VCaP (cell line): Measurements from ENCODE around the gene POC1B.

Experiments
- H3K27ac ChIP-seq: fragments of 450-650 bp; 2 replicates; pipeline ENCODE4 v1.5.1; 2017
- TF ChIP-seq, protein P1 (sequence below): fragments of 450-650 bp; conservative IDR thresholded peaks from 2 replicates; pipeline ENCODE4 v1.5.1; 2017; ENCODE audit warnings: mild to moderate bottlenecking, moderate library complexity

Gene POC1B

DNA sequence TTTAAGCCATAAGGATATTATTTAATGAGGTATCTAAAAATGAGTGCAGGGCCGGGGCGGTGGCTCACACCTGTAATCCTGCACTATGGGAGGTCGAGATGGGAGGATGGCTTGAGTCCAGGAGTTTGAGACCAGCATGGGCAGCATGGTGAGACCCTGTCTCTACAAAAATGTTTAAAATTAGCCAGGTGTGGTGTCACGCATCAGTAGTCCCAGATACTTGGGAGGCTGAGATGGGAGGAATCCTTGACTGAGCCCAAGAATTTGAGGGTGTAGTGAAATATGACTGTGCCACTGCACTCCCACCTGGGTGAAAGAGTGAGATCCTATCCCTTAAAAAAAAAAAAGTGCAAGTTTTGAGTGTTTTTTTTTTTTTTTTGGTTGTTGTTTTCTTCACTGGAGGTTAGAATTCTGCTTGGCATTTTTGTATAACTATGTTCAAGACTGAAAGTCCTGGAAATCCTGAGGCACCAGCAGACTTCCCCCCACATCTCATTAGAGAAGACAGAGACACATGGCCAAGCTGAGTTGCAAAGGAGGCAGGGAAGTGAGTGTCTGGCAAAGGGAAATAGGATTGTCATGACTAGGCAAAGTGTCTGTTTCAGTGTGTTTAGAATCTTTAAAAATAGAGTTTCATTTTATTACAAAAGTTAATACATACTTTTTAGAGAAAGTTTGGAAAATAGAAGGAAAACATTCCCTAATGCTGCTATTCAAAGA lies 120.1 kb downstream of the POC1B start:
- TF ChIP-seq, protein P1, sequence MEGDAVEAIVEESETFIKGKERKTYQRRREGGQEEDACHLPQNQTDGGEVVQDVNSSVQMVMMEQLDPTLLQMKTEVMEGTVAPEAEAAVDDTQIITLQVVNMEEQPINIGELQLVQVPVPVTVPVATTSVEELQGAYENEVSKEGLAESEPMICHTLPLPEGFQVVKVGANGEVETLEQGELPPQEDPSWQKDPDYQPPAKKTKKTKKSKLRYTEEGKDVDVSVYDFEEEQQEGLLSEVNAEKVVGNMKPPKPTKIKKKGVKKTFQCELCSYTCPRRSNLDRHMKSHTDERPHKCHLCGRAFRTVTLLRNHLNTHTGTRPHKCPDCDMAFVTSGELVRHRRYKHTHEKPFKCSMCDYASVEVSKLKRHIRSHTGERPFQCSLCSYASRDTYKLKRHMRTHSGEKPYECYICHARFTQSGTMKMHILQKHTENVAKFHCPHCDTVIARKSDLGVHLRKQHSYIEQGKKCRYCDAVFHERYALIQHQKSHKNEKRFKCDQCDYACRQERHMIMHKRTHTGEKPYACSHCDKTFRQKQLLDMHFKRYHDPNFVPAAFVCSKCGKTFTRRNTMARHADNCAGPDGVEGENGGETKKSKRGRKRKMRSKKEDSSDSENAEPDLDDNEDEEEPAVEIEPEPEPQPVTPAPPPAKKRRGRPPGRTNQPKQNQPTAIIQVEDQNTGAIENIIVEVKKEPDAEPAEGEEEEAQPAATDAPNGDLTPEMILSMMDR: no peak
- H3K27ac ChIP-seq: no peak overlapping the region

DNA sequence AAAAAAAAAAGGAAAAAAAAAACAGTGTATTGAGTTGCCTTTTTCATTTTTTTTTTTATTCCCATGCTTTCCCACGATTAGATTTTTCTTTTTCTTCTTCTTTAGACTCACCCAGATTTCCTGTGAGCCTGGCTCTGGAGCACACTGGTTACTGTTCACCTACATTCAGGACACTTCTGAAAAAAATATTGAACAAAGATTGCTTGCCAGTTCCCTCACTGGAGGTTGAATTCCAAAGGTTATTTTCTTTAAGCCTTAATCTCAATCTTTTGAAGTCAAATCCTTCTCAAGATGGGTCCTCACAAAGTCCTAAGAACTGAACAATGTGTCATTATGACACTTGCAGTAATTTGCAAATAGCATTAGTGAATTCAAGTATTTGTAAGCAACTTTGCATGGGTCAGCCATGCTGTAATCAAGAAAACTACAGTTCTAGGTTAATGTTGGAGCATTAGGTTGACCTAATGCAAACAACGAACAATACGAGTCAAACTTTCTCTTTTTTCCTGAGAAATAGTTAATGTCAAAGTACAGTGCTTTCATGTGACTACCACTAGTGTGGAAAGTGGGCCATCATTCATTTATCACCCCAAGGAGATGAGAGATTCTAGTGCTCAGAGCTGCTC lies 124.3 kb downstream of the POC1B start:
- TF ChIP-seq, protein P1: no peak
- H3K27ac ChIP-seq: no peak overlapping the region

DNA sequence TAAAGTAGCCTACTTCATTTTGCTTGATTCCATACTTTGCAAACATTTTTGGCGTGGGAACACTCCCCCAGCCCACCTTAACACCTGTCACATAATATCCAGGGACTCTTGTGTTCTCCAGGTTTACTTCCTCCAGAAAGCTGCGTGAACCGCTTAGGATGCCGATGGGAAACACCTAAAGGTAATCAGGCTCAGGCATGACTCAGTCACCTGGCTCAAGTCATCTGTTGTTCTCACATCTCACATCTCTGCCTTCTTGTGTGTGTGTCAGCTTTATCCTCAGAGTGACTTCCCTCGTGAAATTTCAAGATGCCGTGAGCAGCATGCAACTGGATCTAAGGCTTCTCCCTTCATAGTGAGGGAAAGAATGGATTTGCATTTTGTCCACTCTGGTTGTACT lies 125.4 kb downstream of the POC1B start:
- no peak overlapping the region for H3K27ac ChIP-seq
- TF ChIP-seq, protein P1: no peak

DNA sequence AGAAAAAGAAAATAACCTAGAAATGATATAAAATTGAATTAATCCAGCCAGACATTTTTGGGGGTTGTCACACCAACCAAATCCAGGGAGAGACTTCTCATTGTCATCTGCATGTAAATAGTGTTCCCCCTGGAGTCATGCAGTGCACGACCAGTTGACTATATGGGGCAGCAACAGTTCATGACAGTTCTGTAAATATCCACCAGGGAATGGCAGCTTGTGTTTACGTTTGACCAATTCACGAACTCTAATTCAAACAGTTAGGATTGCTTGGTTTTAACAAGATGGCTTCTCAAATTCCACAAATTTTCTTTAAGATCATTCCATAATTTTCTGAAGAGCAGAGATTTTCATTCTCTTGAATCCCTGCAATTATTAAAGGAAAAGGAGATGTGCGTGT lies 130.1 kb downstream of the POC1B start:
- TF ChIP-seq, protein P1: no peak
- no peak overlapping the region for H3K27ac ChIP-seq

DNA sequence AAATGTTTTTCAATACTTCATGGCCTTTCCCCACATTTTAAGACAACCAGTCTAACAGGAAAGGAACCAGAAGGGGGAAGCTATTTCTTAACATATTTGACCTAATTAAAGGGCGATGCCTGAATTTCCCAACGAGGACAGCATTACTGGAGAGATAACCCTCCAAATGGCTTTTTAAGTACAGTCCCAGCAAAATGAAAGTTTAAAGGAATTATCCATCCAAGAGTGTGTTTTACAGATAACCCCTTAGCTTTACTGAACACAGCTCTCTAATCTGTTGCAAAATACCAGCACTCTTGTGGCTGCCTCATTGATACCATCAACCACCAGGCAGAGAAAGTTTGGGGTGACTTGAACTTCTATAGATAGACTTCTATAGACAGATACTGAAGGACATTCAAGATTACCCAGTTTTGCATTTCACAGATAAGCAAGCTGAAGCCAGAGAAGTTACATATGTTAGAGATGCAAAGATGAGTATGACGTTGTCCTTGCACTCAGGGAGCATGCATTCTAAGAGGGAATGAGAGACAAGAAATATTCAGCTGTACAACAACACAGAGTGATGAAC lies 132.2 kb downstream of the POC1B start:
- TF ChIP-seq, protein P1: no peak
- no peak overlapping the region for H3K27ac ChIP-seq

DNA sequence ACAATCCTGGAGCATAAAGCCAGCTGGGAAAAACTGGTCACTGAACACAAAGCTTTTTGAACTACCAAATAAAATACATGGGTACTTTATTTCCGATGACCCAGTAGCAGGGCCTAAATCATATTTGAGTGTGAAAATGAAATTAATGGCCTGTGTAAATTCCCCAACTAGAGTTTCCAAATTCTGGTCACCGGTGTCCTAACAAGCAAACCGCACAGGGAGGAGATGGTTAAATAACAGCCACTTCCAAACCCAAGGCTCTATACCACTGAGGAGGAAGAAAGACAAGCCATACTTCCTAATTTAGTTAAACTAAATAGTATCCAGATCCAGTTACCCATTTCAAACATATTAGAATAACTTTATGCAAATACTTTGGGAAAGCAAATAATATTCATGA lies 133.5 kb downstream of the POC1B start:
- TF ChIP-seq, protein P1: no peak
- peak overlapping the region; percentile 87; the same call in 1 of the 2 replicates for H3K27ac ChIP-seq

DNA sequence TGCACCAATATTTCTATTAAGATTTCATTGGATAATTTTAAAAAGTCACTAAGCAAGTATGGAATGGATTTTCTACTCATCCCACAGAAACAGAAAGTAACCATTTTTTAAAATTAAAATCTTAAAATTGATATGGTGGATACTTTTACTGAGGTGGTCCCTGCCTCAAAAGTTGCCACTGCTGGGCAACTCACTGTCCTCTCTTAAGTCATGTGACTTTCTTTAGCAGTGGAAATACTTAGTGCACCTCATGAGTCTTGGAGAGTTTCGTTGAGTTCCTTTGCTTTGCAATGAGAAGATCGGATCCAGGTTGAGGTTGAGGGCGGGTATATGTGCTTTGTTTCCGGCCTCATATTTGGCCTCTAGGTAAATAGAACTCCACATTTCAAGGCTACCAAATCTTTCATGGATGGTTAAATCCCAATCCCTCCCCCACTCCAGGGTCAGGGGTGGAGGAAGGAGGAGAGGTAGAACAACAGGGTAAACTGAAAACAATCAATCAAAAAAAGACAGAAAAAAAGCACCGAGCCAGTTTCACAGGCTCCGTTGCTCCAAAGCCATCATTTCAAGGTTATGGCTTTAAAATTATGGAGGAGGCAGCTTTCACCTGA lies 134.0 kb downstream of the POC1B start:
- TF ChIP-seq, protein P1: no peak
- peak overlapping the region; percentile 87 for H3K27ac ChIP-seq
